Posterior vena cava (tissue), 2 donors: Measurements from ENCODE around the gene C1orf21. TPM values are rescaled to one million over a fixed set of nuclear protein-coding genes. Genes with fewer than 3 reads are reported as not detected.

Experiments
- DNase-seq: peaks from one replicate; pipeline ENCODE4 v3.0.0-alpha.2; 2020; ENCODE audit warnings: low spot score
- intact Hi-C, 2 donors: fragments of 100-400 bp; cut with DNase I; formaldehyde crosslinking; loops; one replicate each; pipeline versions ENCODE4 v1.14.1 to v1.14.2; 2022 to 2023
- total RNA-seq, 2 donors: library from RNA; stranded (reverse); fragmentation: NEBNext Ultra II Directional; extraction: Animal tissue kit (Norgen Biotek cat#: 25700); gene quantifications; one replicate each; pipeline ENCODE4 v1.2.1, GENCODE V29; 2021
- donor health status: DM: yes; HTN: yes; CAD: no.
- donor health status: DM: yes; HTN: yes; CAD: no.

The C1orf21 gene
- total RNA-seq, 2 donors from 2014 or later = 64.5 to 69.3 TPM

DNA sequence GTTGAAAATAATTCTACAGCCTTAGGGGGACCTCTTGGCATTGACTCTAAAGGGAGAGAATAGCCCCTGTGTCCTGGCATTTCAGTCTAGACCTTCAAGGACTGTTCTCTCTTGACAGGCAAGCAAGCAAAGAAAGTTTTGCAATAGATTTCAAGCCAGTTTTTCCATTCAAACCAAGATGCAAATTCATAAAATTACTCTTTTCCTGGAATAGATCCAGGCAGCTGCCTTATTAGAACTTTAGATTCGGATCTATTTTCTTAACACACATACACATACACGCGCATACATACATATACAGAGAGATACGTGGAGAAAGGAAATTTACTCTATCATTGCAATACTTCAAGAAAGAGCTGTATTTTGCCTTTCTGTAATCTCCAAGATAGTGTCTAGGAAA is 238.4 kb downstream of the C1orf21 start:
- intact Hi-C loops = no loop called here
- DNase-seq = no peak

GRCh38 chr1:184626076-184627006 is 239.5 kb downstream of the C1orf21 start:
- intact Hi-C loops = no loop called here
- DNase-seq = no peak

GRCh38 chr1:184627007-184627341 is 240.1 kb downstream of the C1orf21 start:
- no peak for DNase-seq
- intact Hi-C loops = no loop called here

DNA sequence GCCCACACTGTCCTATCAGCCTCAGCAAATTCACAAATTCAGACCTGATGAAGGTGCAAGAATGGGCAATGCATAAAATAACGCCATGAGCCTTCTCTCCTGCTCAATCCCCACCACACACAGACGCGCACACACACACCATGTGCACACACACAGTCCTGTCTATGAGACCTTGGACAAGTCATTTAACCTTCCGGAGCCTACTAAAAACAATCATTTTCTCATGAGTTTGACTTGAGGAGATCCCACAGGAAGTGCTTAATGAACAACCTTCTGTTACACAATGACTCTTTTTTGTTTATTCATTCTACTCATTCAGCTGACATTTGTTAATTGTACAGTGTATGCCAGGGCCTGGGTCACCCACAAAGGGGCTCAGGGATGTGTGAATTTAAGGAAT is 242.4 kb downstream of the C1orf21 start:
- intact Hi-C loops = no loop called here
- no peak for DNase-seq

DNA sequence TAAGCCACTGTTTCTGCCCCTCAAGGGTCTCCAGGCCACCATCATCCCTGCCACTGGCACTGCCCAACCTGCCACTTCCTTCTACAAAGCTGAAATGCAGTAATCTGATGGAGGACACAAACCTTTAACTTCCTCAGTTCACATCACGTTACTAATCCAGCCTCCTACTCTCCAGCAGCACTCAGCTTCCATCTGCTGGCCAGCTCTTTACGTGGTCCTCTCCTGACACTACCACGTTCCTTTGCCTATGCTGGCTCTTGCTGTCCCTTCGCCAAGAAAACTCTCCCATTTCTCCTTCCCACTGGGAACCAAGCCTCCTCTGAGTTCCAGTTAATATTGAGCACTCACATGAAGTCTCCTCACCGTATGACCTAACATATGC is 243.8 kb downstream of the C1orf21 start:
- intact Hi-C loops = no loop called here
- no peak for DNase-seq

DNA sequence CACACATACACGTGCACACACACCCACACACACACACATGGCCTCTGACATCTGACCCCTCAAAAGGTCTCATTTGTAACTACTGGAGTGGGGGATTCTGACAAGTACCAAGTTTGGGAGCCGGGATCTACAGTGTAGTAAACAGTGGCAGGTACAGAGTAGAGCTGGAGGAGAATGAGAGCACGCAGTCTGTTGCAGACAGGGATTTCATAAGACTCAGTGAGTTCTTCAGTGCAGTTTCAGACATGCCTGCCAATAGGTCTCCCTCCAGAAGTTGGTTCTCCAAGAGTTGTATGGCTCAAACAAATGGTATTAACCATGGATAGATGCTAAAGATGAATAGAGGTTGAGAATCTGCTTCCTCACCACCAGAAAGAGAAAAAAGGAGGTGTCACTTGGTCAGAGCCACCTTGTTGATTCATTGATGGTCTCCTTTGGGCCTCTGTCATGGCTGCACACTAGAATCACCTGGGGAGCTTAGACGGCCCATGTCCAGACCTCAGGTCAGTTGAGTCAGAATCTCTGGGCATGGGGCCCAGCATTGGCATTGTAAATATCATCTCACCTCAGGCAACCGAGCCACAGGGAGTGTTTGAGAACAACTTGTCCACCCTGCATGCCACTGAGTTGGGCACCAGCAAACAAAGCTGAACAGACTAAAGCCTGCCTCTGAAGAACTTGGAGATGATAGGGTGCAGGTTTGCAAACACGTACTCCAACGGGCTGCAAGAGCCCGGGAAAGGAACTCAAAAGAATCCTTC is 245.8 kb downstream of the C1orf21 start:
- no peak for DNase-seq

DNA sequence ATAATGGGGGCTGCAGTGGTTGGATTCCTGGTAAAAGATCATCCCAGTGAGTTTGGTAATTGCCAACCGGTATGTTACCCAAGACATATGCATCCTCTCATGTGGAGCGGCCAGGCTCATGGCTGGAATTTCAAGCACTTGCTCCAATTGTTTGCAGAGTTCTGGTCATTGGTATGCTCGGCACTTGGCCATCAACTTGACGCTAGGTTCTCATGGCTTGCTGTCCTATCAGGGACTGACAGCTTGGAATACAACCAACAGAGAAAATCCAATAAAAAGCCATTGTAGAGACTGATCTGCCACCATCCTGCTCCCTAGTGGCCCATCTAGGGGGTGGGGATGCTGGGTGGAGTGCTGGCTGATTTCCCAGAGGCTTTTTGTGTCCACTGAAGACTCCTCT is 247.0 kb downstream of the C1orf21 start:
- intact Hi-C loops = no loop called here
- no peak for DNase-seq

More for the DNA sequence above, 245.8 kb downstream of the C1orf21 start:
- intact Hi-C loops = no loop called here

GRCh38 chr1:184634296-184634695 is 247.5 kb downstream of the C1orf21 start:
- DNase-seq = no peak
- intact Hi-C loops = no loop called here

DNA sequence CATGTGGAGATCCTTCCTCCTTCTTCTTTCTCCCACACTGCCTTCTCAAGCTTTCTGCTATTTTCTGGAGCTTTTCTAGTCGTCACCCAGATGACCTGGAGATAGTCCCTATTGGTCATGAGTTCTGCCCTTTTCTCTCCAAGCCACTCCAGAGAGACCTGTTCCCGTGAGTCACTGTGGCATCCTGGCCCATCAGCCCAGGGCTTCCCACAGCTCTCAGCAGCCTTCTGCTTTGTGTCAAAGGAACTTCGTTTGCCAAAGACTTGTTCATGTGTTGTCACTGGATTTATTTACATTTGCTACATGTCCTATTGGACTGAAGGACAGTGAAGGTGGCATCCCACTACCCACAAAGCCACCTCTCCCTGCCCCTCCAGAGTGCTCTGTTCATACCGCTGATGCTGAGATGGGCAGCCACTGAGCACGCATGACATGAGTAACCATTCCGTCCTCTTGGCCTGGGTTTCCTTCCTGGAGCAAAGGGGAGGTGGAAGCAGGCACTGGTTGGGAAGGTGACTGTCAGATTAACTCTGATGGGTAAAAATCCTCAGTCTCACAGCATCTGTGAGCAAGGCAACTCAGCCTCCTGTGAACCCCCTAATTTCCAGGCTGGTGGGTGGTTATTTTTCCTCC is 248.6 kb downstream of the C1orf21 start:
- no peak for DNase-seq
- intact Hi-C loops = no loop called here

GRCh38 chr1:184635980-184636431 is 249.2 kb downstream of the C1orf21 start:
- DNase-seq = no peak
- intact Hi-C loops = no loop called here

DNA sequence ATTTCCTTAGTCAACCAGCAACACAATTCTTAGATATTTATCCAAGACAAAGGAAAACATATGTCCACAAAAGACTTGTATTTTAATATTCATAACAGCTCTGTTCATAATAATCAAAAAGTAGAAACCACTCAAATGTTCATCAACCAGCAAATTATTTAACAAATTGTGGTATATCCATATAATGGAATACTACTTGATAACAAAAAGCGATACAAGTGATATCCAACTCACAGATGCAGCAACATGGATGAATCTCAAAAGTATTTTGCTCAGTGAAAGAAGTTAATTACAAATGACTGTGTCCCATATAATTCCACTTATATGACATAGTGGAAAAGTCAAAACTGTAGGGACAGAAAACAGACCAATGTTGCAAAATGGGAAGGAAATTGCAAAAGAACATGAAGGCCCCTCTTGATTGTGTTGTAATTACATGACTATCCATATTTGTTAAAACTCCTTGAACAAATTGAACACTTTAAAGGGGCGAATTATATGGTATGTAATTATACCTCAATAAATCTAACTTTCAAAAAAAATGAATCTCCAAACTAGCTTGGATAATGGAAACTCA is 250.9 kb downstream of the C1orf21 start:
- DNase-seq = no peak
- intact Hi-C loops = no loop called here

DNA sequence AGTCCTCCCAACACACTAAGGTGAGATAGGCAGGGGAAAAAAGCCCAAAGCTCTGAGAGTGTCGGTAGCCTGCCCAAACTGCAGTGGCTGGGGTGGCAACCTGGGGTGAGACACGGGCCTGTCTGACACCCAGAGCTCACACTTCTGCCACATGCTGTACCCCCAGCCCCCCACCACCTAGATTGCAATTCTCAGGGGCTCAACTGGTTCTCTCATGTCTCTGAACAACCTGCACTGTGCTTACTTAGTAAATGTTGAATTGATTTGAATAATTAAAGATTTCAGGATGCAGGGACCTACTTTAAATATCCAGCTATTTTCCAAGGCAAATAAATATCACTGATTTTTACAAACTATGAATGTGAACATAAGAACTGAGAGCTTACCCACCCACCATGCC is 252.4 kb downstream of the C1orf21 start:
- DNase-seq = no peak
- intact Hi-C loops = no loop called here

- DNase-seq = no peak
- intact Hi-C loops = no loop called here
These were observed 253.7 kb downstream of the C1orf21 start for GRCh38 chr1:184640505-184640904.

DNA sequence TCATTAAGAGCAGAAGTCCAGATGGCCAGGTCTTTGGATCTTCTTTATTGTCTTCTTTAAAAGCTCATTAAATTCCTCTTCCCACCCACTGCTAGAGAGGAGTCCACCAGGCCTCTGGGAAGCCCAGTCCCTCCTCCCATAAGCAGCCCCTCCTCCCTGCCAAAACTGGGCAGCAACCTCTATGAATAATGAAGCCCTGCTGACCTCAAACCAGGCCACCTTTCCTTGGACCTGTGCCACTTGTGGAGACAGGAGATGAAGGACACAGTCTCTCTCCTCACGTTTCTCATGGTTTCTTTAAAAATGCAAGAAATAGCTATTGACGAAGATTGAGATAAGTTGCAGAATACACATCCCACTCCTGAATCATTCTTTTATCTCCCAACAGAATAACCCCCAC is 255.1 kb downstream of the C1orf21 start:
- DNase-seq = no peak
- intact Hi-C loops = no loop called here

DNA sequence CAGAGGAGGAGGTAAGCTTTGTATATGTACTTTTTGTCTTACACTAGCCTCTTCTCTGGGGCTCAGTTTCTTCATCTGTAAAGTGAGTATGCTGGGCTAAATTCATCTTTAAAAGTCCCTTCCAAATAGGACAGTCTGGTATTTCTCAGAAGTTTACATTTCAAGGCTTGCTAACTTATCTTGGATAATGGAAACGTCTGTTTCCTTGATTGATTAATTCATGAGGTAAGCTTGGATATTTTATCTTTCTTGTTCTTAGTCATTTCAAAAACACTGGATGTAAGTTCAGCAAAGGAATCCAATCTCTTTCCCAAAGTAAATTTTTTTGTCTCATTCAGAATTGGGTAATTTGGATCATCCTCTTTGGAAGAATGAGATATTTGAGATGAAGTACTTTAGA is 256.8 kb downstream of the C1orf21 start:
- DNase-seq = no peak
- intact Hi-C loops = no loop called here

DNA sequence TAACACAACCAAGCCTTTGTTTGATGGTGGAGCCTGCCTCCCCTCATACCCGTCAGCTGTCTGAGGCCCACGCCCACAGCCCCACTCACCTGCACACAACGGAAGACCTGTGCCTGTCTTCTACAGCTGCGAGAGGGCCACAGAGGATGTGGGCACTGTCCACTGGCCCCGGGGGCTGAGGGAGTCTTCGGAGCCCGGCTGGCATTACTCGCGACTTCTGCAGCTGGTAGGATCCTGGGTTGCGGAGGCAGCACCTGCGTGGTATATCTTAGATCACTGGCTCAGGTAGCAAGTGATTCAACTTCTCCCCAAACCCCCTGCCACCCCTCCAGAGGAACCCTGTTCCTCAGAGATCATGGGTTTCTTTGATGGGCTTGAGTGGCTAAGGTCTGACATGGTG is 257.9 kb downstream of the C1orf21 start:
- intact Hi-C loops = no loop called here
- DNase-seq = no peak

GRCh38 chr1:184646178-184646701 is 259.4 kb downstream of the C1orf21 start:
- intact Hi-C loops = no loop called here

DNA sequence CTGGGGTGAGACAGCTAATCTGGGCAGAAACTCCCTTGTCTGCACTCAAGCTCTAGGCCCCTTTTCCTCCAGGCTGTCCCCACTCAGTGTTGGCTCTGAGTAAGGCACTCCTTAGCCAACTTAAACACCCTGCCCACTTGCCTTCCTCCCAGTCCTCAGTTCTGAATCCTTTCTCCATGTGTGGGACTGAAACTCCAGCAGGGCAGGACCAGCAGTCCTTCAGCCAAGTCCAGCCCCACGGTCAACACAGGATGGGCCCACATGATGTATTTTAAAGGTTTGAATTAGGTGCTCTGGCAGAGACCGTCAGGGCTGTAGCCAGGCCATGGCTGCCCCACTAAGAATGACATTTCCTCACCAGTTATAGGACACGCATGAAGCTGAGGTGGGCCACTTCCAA is 260.0 kb downstream of the C1orf21 start:
- intact Hi-C loops = no loop called here
- no peak for DNase-seq

More at GRCh38 chr1:184646178-184646701, 259.4 kb downstream of the C1orf21 start:
- DNase-seq = no peak

- DNase-seq = no peak
- intact Hi-C loops = no loop called here
These were observed 260.6 kb downstream of the C1orf21 start for GRCh38 chr1:184647471-184647870.
